Tibial artery (tissue), 4 donors: ENCODE measurements around the gene PAX2.

ENCODE experiments used
- DNase-seq, 2 donors: peaks; one replicate each; pipeline ENCODE4 v3.0.0-alpha.2; 2019
- H3K27ac ChIP-seq, 2 donors: fragments of 200-600 bp; sonication (generic) in 1 of 2; 1 replicate in 1 of 2; 2 replicates in 1 of 2; pipeline ENCODE4 v1.5.1; 2018 to 2019; ENCODE audit warnings: mild to moderate bottlenecking in 1 of 2
- H3K27me3 ChIP-seq, 2 donors: fragments of 200-600 bp; sonication (generic) in 1 of 2; one replicate each; pipeline versions ENCODE4 v1.5.1 to v1.6.0; 2016 to 2019
- H3K36me3 ChIP-seq, 3 donors: fragments of 200-600 bp; sonication (generic) in 2 of 3; one replicate each; pipeline ENCODE4 v1.5.1; 2016 to 2019; ENCODE audit warnings: mild to moderate bottlenecking in 2 of 3
- H3K4me1 ChIP-seq, 4 donors: fragments of 200-600 bp; sonication (generic) in 2 of 4; 1 replicate in 3 of 4; 2 replicates in 1 of 4; pipeline ENCODE4 v1.5.1; 2016 to 2019
- H3K4me3 ChIP-seq, 2 donors: fragments of 200-600 bp; sonication (generic) in 1 of 2; 1 replicate in 1 of 2; 2 replicates in 1 of 2; pipeline ENCODE4 v1.5.1; 2018 to 2019; ENCODE audit warnings: mild to moderate bottlenecking in 2 of 2
- H3K9me3 ChIP-seq, 3 donors: fragments of 200-600 bp; sonication (generic) in 1 of 3; one replicate each; pipeline ENCODE4 v1.5.1; 2016 to 2019
- intact Hi-C: fragments of 100-400 bp; cut with DNase I; formaldehyde crosslinking; loops from one replicate; pipeline ENCODE4 v1.15.0; 2023; ENCODE audit warnings: low total_unique reads
- TF ChIP-seq, protein P1 (sequence below), 2 experiments: fragments of 200-600 bp in 1 of 2; fragments of 450-650 bp in 1 of 2; IDR thresholded peaks; one replicate each; pipeline ENCODE4 v1.5.1; 2017 to 2019; ENCODE audit warnings: antibody characterized with exemption in 2 of 2, mild to moderate bottlenecking in 1 of 2, moderate library complexity in 1 of 2

Gene PAX2

DNA sequence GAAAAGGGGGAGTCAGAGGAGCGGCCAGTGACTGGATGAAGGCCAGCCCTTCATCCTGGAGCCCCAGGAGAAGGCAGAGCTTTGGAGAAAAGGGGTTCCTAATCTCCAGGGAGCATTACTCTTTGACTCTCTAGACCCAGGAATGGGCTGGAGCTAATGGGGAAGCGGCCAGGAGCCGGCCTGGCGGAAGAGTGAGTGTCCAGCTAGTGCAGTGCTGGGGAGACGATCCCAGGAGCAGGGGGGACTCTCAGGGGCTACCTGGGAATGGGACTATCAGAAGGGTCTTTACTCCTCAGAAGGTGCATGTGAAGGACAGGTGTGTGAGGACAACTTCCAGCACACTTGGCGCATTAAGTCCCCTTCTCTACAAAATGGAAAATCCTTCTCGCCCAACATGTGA, 2.4 kb upstream of the PAX2 start:
- no peak overlapping the region for H3K4me3 ChIP-seq
- H3K27ac ChIP-seq = no peak overlapping the region
- no peak for DNase-seq
- H3K36me3 ChIP-seq = no peaks in the 10 kb centered on the region
- H3K27me3 ChIP-seq = peaks cover 22 to 98% of the 10 kb centered on the region in 2 donors
- TF ChIP-seq, protein P1, sequence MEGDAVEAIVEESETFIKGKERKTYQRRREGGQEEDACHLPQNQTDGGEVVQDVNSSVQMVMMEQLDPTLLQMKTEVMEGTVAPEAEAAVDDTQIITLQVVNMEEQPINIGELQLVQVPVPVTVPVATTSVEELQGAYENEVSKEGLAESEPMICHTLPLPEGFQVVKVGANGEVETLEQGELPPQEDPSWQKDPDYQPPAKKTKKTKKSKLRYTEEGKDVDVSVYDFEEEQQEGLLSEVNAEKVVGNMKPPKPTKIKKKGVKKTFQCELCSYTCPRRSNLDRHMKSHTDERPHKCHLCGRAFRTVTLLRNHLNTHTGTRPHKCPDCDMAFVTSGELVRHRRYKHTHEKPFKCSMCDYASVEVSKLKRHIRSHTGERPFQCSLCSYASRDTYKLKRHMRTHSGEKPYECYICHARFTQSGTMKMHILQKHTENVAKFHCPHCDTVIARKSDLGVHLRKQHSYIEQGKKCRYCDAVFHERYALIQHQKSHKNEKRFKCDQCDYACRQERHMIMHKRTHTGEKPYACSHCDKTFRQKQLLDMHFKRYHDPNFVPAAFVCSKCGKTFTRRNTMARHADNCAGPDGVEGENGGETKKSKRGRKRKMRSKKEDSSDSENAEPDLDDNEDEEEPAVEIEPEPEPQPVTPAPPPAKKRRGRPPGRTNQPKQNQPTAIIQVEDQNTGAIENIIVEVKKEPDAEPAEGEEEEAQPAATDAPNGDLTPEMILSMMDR (IDR thresholded peaks at IDR 0.05) = no peak
- peaks cover 5 to 80% (median 60%) of the 10 kb centered on the region in 4 donors for H3K4me1 ChIP-seq
- no peaks in the 10 kb centered on the region for H3K9me3 ChIP-seq
- intact Hi-C loops = no loop called here

DNA sequence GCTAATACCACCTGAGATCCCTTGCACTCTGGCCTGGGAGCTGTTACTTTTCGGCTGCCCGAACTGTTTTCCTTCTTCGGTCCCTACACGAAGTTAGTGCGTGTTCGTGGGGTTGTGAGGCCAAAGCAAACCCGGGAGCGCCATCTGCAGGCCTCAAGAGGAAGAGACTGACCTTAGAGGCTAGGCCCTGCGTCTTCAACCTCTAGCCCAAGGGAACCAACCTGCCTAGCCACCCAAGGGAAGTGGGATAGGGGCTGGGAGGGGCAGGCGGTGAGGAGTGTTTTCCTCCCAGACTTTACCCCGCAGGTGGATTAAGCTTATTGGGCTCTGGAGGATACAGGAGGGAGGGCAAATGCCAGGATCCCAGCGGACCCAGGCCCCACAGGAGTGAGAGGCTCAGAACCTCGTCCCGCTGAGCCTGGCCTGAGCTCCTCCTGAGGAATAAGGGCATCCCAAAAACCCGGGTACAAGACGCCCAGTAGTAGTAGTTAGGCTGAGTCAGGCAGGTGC, 1.7 kb upstream of the PAX2 start:
- intact Hi-C loops = no loop called here
- Histone ChIP-seq H3K27me3 (peaks cover 22 to 98% of the 10 kb centered on the region in 2 donors), H3K9me3 (no peaks in the 10 kb centered on the region), H3K27ac (no peak overlapping the region), H3K4me3 (no peak overlapping the region), H3K4me1 (peaks cover 5 to 80% (median 63%) of the 10 kb centered on the region in 4 donors), H3K36me3 (no peaks in the 10 kb centered on the region)
- DNase-seq = no peak
- TF ChIP-seq, protein P1 (IDR thresholded peaks at IDR 0.05) = peak; percentile 31 to 36

DNA sequence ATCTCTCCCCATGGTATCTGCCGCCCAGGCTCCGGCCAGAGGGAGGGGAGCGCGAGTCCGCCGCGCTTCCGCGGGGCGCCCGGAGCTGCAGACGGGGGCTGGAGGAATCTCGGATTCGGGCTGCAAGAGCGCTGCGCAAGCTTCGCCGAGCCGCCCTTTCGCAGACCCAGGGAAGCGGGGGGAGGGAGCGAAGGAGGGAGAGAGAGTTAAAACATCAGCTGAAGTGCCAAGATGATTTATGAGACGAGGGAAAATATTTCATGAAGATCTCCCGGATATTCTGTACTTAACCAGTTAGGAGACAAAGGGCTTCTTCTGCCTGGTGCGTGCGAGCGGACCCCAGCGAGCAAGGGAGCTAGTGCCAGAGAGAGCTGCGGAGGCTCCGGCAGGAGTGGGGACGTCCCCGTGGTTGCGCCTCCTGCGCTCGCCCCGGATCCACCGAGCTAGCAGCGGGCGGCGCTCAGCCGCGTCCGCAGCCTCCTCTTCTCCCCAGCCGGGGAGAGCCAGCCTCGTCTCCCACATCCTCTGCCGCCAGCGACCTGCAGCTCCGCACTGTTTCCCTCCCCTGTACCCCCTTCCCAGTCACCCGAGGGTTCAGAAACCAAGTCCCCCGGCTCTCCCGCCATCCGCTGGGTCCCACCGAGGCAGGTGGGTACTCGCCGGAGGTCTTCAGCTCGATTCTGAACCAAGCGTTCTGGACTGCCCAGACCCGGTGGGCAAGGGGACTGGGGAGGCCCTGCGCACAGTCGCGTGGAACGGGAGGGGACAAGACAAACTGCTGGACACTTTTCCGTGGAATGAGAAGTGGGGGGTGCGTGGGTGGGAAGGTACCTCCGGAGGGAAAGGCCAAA, 1.0 kb upstream of the PAX2 start:
- Histone ChIP-seq H3K4me3 (peak overlapping the region in 1 of 2 donors; percentile 44), H3K9me3 (no peaks in the 10 kb centered on the region), H3K27me3 (peaks cover 22 to 98% of the 10 kb centered on the region in 2 donors), H3K27ac (no peak overlapping the region), H3K36me3 (no peaks in the 10 kb centered on the region), H3K4me1 (peaks cover 5 to 80% (median 63%) of the 10 kb centered on the region in 4 donors)
- intact Hi-C loops = no loop called here
- DNase-seq = no peak
- TF ChIP-seq, protein P1 (IDR thresholded peaks at IDR 0.05) = no peak

DNA sequence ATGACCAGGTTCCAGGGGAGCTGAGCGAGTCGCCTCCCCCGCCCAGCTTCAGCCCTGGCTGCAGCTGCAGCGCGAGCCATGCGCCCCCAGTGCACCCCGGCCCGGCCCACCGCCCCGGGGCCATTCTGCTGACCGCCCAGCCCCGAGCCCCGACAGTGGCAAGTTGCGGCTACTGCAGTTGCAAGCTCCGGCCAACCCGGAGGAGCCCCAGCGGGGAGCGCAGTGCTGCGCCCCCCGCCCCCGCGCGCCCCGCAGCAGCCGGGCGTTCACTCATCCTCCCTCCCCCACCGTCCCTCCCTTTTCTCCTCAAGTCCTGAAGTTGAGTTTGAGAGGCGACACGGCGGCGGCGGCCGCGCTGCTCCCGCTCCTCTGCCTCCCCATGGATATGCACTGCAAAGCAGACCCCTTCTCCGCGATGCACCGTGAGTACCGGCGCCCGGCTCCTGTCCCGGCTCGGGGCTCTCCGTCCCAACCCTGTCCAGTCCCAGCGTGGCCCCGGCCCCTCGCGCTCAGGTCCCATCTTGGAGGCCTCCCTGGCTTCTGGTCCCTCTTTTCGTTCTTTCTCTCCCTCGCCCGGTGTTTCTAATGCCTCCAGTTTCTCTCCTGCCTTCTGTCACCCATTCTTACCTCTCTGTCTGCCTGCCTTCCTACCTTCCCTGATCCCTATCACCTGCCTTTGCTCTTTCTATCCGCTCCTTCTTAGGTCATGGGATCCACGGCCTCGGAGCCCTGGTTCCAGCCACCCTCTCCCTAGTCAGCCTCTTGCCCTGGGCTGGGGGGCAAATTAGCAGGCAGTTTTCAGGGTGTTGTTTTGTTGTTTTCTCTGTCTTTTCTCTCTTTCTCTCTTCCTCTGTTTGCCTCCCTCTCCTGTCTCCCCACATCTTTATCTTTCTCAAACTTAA, 751 bp downstream of the PAX2 start:
- H3K4me3 ChIP-seq = peak overlapping the region; percentile 20 to 44
- no peaks in the 10 kb centered on the region for H3K9me3 ChIP-seq
- H3K27ac ChIP-seq = no peak overlapping the region
- H3K27me3 ChIP-seq = peaks cover 19 to 98% of the 10 kb centered on the region in 2 donors
- intact Hi-C loops = no loop called here
- peaks cover 5 to 77% (median 61%) of the 10 kb centered on the region in 4 donors for H3K4me1 ChIP-seq
- TF ChIP-seq, protein P1 (IDR thresholded peaks at IDR 0.05) = no peak
- no peak for DNase-seq
- no peaks in the 10 kb centered on the region for H3K36me3 ChIP-seq

DNA sequence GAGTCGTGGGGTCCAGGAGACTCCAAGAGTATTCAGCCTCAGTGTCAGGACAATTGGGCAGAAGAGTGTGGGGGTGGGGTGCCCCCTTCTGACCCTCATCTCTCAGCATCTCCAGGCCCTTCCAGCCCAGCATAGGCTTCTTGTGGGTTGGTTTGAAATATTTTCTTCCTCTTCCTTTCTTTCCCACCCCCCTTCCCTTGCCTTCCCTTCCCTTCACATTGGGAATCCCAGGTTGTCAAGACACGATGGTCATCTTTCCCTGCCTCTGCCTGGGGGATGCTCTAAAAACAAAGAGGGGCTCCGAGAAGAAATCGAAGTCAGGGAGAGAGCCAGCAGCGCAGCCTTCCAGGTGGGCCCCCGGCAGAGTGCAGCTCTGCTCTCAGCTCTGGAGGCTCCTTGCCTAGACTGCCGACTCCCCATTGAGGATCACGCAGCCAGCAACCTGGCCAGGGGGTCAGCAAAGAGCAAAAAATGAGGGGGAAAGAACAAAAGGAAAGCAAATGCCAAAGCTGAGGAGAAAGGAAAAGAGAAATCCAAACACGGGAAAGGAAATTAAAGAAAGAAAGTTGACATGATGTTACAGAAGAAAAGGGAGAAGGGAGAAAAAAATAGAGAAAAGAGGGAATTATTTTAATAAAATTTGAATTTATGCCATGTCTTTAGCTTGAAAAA, 1.5 kb downstream of the PAX2 start:
- H3K9me3 ChIP-seq = no peaks in the 10 kb centered on the region
- DNase-seq = no peak
- intact Hi-C loops = no loop called here

More for the DNA sequence above, 1.5 kb downstream of the PAX2 start:
- Histone ChIP-seq H3K27ac (no peak overlapping the region), H3K4me3 (no peak overlapping the region), H3K36me3 (no peaks in the 10 kb centered on the region), H3K27me3 (peaks cover 16 to 98% of the 10 kb centered on the region in 2 donors), H3K4me1 (peaks cover 5 to 69% (median 56%) of the 10 kb centered on the region in 4 donors)
- TF ChIP-seq, protein P1 (IDR thresholded peaks at IDR 0.05) = no peak
